Measurements from ENCODE around the gene HYAL1.
"Not testable (repeated sequence)": the region's sequence is repeated elsewhere in the genome, so short reads cannot be mapped to it uniquely, and the experiment has no call there.

The HYAL1 gene

GRCh38 chr3:50319894-50320625, 16.7 kb upstream of the HYAL1 start:
- DNase-seq (ENCODE audit: extremely low read depth in 1 of 2, low read depth in 1 of 2) = no peak

DNA sequence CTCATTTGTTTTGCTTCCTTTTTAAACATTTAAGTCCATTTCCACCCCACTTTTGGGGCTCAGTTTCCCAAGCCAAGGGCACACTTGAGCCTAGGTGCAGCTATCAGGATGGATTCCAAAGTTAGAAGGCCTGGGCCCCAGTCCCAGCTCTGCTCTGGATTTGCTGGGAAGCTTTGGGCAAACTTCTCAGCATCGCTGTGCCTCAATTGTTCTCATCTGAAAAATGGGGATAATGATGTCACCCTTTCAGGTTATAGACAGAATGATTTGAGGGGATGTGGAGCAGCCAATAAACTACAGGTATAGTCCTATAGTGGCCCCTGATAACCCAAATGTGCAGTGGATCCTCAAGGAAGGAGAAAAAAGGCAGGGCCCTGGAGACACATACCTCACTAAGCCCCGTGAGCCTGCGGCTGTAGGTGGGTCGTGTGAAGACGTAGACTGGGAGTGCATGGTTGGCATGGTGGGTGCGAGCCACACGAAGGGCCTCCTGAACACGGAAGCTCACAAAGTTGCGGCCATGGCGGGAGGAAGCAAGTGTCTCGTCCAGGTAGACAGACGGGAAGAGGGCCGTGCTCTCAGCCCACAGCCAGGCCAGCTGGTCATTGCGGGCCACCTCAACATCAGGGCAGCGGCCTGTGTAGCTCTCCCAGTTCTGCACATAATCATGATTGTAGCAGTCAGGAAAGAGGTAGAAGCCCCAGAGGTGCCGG, 16.0 kb upstream of the HYAL1 start:
- DNase-seq (ENCODE audit: extremely low read depth in 1 of 2, low read depth in 1 of 2) = no peak

DNA sequence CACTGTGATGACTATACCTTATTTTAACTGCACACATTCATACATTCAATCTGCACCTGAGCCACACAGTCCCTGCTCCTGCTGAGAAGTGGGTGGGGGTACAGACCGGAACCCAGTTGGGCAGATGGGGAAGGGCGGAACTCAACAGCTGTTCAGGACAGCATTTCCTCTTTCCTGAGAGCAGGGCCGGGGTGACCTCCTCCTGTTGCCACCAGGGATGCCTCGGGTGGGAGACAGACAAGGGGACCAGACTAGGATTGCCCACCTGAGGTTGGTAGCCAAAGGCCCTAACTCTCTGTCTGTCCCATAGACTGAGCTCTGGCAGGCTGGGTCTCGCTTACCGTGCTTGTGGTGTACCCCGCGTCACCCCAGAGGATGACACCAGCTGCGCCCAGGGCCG, 15.2 kb upstream of the HYAL1 start:
- DNase-seq (ENCODE audit: extremely low read depth in 1 of 2, low read depth in 1 of 2) = no peak

DNA sequence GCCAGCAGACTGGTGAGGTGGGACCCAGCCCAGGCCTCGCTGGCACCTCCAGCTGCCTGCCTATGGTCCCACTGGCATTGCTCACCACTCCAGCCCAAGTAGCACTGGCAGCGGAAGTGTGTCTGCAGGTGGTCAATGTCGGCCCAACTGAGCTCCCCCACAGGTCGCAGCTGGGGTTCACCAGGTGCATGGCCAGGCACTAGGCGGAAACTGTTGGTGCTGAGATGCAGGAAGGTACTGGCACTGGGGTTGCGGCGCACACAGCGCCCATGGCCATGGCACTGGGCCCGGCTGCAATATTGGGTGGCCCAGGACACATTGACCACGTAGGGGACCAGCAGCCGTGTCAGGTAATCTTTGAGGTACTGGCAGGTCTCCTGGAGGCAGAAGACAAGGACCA, 14.8 kb upstream of the HYAL1 start:
- no peak for DNase-seq (ENCODE audit: extremely low read depth in 1 of 2, low read depth in 1 of 2)

GRCh38 chr3:50317300-50317699, 13.9 kb upstream of the HYAL1 start:
- DNase-seq (ENCODE audit: extremely low read depth in 1 of 2, low read depth in 1 of 2) = no peak

- DNase-seq (ENCODE audit: extremely low read depth in 1 of 2, low read depth in 1 of 2) = peak; percentile 57 to 61
These were observed 13.4 kb upstream of the HYAL1 start for GRCh38 chr3:50316657-50317242.

- no peak for DNase-seq (ENCODE audit: extremely low read depth in 1 of 2, low read depth in 1 of 2)
These were observed 11.4 kb upstream of the HYAL1 start for GRCh38 chr3:50314816-50315215.

DNA sequence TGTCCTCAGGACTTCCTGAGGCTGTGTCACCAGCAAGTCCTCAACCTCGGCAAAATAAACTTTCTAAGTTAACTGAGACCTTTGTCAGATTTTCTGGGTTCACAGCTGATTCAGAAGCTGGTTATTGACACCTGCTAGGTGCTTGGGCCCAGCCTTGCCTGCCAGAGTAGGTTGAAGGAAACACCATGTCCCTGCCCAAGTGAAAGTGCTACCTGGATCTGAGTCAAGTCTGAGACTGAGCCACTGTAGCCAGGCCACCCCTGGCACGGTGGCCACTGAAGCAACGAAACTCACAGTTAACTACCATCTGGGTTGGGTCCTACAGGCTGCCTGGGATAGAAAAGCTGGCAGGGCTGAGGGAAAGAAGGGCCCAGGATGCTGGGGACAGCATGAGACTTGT, 11.0 kb upstream of the HYAL1 start:
- no peak for DNase-seq (ENCODE audit: extremely low read depth in 1 of 2, low read depth in 1 of 2)

DNA sequence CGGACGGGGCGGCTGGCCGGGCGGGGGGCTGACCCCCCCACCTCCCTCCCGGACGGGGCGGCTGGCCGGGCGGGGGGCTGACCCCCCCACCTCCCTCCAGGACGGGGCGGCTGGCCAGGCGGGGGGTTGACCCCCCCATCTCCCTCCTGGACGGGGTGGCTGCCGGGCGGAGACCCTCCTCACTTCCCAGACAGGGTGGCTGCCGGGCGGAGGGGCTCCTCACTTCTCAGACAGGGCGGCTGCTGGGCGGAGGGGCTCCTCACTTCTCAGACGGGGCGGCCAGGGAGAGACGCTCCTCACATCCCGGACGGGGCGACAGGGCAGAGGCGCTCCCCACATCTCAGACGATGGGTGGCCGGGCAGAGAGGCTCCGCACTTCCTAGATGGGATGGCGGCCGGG, 8.7 kb upstream of the HYAL1 start:
- DNase-seq (ENCODE audit: extremely low read depth in 1 of 2, low read depth in 1 of 2) = not testable (repeated sequence)

DNA sequence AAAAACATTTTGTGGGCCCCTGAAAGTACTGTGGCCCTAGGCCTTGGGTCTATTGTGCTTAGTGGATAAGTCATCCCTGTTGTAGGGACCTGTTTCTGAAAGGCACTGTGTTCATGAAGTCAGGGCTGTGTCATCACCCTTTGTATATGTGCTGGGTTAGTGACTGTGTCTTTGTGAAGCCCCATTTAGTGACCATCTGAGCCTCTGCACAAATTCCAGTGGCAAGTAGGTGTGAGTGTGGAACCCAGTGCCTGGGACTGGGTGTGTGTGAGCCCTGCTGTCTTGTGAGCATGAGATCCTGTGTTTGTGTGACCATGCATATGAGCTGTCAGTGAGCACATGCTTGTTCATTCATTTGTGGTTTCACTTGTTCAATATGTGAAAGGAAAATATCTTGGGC, 1.2 kb upstream of the HYAL1 start:
- DNase-seq (ENCODE audit: extremely low read depth in 1 of 2, low read depth in 1 of 2) = no peak

- no peak for DNase-seq (ENCODE audit: extremely low read depth in 1 of 2, low read depth in 1 of 2)
These were observed 1.0 kb downstream of the HYAL1 start for GRCh38 chr3:50302095-50303012.

- DNase-seq (ENCODE audit: extremely low read depth in 1 of 2, low read depth in 1 of 2) = no peak
These were observed 2.6 kb downstream of the HYAL1 start for GRCh38 chr3:50300681-50301254.

DNA sequence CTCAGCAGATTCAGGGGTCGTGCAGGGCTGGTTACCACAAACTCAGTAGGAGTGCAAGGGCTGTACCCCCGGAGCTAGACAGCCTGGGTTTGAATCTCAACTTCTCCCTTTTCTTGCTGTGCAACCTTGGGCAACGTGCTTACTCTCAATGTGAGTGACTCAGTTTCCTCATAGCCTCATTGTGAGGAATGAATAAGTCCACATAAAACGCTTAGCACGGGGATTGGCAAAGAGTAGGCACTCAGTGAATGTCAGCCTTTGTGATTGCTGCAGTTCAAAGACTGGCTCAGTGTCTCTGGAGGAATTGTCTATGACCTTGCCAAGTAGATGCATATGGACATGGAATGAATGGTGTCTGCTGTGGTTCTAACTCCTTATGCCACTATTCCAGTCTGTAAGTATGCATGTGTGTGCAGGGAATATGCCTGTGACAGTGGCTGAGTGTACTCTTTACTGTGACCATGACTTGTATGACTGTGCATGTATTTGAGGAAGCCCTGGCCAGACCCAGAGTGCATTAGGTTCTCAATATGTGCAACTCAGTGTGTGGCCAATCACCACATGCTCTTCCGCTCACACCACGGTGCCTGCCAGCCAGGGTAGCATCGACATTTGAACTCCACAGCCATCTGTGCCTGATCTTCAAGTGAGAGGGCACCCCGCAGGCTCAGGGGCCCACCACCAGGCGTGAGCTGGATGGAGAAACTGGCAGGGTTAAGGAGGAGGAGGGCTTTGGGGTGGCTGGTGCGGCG, 3.3 kb downstream of the HYAL1 start:
- DNase-seq (ENCODE audit: extremely low read depth in 1 of 2, low read depth in 1 of 2) = no peak

DNA sequence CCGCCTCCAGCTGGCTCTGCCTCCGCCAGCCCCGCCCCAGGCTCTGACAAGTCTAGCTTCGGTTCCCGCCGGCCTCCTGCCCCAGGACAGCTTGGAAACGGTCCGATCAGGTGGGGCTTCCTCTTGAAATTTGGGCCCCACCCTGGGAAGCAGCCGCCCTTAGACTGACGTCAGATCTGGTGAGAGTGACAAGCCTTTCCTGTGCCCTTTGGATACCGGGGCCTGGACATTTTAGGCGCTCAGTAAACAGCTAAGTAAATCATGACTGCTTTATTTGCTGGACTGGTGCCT, 3.8 kb downstream of the HYAL1 start:
- no peak for DNase-seq (ENCODE audit: extremely low read depth in 1 of 2, low read depth in 1 of 2)

DNA sequence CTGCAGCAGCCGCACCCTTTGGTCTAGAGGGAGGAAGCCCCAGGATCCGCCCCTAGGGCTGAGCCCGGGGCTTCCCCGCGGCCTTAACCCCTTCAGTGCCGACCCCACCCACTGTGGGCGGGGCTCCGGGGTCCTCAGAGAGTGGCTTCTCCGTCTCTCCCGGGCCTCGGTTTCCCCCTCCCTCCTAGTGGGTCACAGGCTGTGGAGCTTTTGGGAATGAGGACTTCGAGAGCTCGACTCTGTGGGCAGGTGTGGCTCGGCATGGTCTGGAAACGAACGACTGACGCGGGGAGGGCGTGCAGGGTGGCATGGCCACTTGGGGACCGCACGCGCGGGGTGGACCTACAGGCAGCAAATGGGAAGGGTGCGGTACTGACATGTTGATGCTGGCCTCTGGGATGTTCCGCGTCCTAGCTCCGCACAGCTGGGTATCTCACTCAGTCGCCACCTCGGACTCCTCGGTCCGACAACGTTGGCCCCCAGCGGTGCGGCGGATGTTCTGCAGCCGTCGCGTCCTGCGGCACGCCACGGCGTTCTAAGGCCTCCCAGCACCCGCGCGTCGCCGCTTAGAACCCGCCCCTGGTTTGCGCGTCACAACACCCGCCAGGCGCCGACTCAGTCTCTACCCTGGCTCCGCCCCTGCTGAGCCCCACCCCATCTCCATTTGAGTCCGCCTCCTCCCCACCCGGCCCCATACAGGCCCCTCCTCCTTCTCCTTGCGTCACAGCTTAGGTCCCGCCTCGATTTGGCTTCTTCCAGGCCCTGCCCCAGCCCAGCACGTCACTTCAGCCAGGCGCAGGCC, 4.3 kb downstream of the HYAL1 start, which contains the start of the genes HYAL3 and NAA80:
TSS of gene HYAL3 (minus strand) at position 570 of the 802 bp plus-strand sequence. CDS start 3,803 bp downstream, outside the sequence.
TSS of gene NAA80 (minus strand) at position 570 of the 802 bp plus-strand sequence. CDS start 1,942 bp downstream, outside the sequence.
- DNase-seq (ENCODE audit: extremely low read depth in 1 of 2, low read depth in 1 of 2) = peak; percentile 97 to 99

GRCh38 chr3:50297896-50298725, 5.3 kb downstream of the HYAL1 start:
- DNase-seq (ENCODE audit: extremely low read depth in 1 of 2, low read depth in 1 of 2) = no peak

- DNase-seq (ENCODE audit: extremely low read depth in 1 of 2, low read depth in 1 of 2) = no peak
These were observed 6.0 kb downstream of the HYAL1 start for GRCh38 chr3:50297384-50297775.

- DNase-seq (ENCODE audit: extremely low read depth in 1 of 2, low read depth in 1 of 2) = no peak
These were observed 6.5 kb downstream of the HYAL1 start for GRCh38 chr3:50296721-50297383.
